ENCODE results near the gene AKR1C1.
"Not testable (repeated sequence)": the region's sequence is repeated elsewhere in the genome, so short reads cannot be mapped to it uniquely, and the experiment has no call there.

Gene AKR1C1

GRCh38 chr10:5021624-5022290, 58.5 kb downstream of the AKR1C1 start:
- H3K4me1 ChIP-seq (ENCODE audit: control insufficient read depth, insufficient read depth, low read length); H3K36me3 ChIP-seq (ENCODE audit: control insufficient read depth, insufficient read depth, low read length); H3K9me3 ChIP-seq (ENCODE audit: control insufficient read depth, insufficient read depth, low read length); H3K27ac ChIP-seq (ENCODE audit: low read depth, low read length); H3K27me3 ChIP-seq (ENCODE audit: control insufficient read depth, insufficient read depth, low read length); H3K9ac ChIP-seq (ENCODE audit: low read depth, low read length); H3K4me3 ChIP-seq (ENCODE audit: low read depth, low read length): not testable (repeated sequence)

- Histone ChIP-seq H3K27ac (ENCODE audit: low read depth, low read length) (no peak overlapping the region), H3K36me3 (ENCODE audit: control insufficient read depth, insufficient read depth, low read length) (no peaks in the 10 kb centered on the region), H3K4me1 (ENCODE audit: control insufficient read depth, insufficient read depth, low read length) (no peaks in the 10 kb centered on the region), H3K9ac (ENCODE audit: low read depth, low read length) (no peak overlapping the region), H3K9me3 (ENCODE audit: control insufficient read depth, insufficient read depth, low read length) (no peaks in the 10 kb centered on the region), H3K4me3 (ENCODE audit: low read depth, low read length) (no peak overlapping the region), H3K27me3 (ENCODE audit: control insufficient read depth, insufficient read depth, low read length) (no peaks in the 10 kb centered on the region)
These were observed 60.1 kb downstream of the AKR1C1 start for GRCh38 chr10:5023177-5023805.

GRCh38 chr10:5025461-5025881, 62.3 kb downstream of the AKR1C1 start:
- H3K9ac ChIP-seq (ENCODE audit: low read depth, low read length); H3K36me3 ChIP-seq (ENCODE audit: control insufficient read depth, insufficient read depth, low read length); H3K4me3 ChIP-seq (ENCODE audit: low read depth, low read length); H3K4me1 ChIP-seq (ENCODE audit: control insufficient read depth, insufficient read depth, low read length); H3K9me3 ChIP-seq (ENCODE audit: control insufficient read depth, insufficient read depth, low read length); H3K27ac ChIP-seq (ENCODE audit: low read depth, low read length); H3K27me3 ChIP-seq (ENCODE audit: control insufficient read depth, insufficient read depth, low read length): not testable (repeated sequence)

GRCh38 chr10:5030989-5031388, 67.8 kb downstream of the AKR1C1 start:
- Histone ChIP-seq H3K4me3 (ENCODE audit: low read depth, low read length) (no peak overlapping the region), H3K9me3 (ENCODE audit: control insufficient read depth, insufficient read depth, low read length) (no peaks in the 10 kb centered on the region), H3K4me1 (ENCODE audit: control insufficient read depth, insufficient read depth, low read length) (peaks cover 7% of the 10 kb centered on the region; the same call in 1 of the 2 replicates)

GRCh38 chr10:5031588-5031987, 68.4 kb downstream of the AKR1C1 start:
- H3K36me3 ChIP-seq (ENCODE audit: control insufficient read depth, insufficient read depth, low read length); H3K9me3 ChIP-seq (ENCODE audit: control insufficient read depth, insufficient read depth, low read length); H3K4me3 ChIP-seq (ENCODE audit: low read depth, low read length); H3K27ac ChIP-seq (ENCODE audit: low read depth, low read length); H3K9ac ChIP-seq (ENCODE audit: low read depth, low read length); H3K4me1 ChIP-seq (ENCODE audit: control insufficient read depth, insufficient read depth, low read length); H3K27me3 ChIP-seq (ENCODE audit: control insufficient read depth, insufficient read depth, low read length): not testable (repeated sequence)

More at GRCh38 chr10:5030989-5031388, 67.8 kb downstream of the AKR1C1 start:
- no peak overlapping the region for H3K9ac ChIP-seq (ENCODE audit: low read depth, low read length)
- no peak overlapping the region for H3K27ac ChIP-seq (ENCODE audit: low read depth, low read length)
- H3K27me3 ChIP-seq (ENCODE audit: control insufficient read depth, insufficient read depth, low read length), result no peaks in the 10 kb centered on the region
- no peaks in the 10 kb centered on the region for H3K36me3 ChIP-seq (ENCODE audit: control insufficient read depth, insufficient read depth, low read length)

- H3K27me3 ChIP-seq (ENCODE audit: control insufficient read depth, insufficient read depth, low read length); H3K36me3 ChIP-seq (ENCODE audit: control insufficient read depth, insufficient read depth, low read length); H3K4me3 ChIP-seq (ENCODE audit: low read depth, low read length); H3K9ac ChIP-seq (ENCODE audit: low read depth, low read length); H3K4me1 ChIP-seq (ENCODE audit: control insufficient read depth, insufficient read depth, low read length); H3K9me3 ChIP-seq (ENCODE audit: control insufficient read depth, insufficient read depth, low read length); H3K27ac ChIP-seq (ENCODE audit: low read depth, low read length): not testable (repeated sequence)
These were observed 69.2 kb downstream of the AKR1C1 start for GRCh38 chr10:5032444-5032843.

Measured in HUES48 (cell line).